Measurements from ENCODE around the gene TXLNB. TPM values are rescaled to one million over a fixed set of nuclear protein-coding genes. Genes with fewer than 3 reads are reported as not detected.

The TXLNB gene
- total RNA-seq, 1 donor from 2014 or later = 0.40 TPM

DNA sequence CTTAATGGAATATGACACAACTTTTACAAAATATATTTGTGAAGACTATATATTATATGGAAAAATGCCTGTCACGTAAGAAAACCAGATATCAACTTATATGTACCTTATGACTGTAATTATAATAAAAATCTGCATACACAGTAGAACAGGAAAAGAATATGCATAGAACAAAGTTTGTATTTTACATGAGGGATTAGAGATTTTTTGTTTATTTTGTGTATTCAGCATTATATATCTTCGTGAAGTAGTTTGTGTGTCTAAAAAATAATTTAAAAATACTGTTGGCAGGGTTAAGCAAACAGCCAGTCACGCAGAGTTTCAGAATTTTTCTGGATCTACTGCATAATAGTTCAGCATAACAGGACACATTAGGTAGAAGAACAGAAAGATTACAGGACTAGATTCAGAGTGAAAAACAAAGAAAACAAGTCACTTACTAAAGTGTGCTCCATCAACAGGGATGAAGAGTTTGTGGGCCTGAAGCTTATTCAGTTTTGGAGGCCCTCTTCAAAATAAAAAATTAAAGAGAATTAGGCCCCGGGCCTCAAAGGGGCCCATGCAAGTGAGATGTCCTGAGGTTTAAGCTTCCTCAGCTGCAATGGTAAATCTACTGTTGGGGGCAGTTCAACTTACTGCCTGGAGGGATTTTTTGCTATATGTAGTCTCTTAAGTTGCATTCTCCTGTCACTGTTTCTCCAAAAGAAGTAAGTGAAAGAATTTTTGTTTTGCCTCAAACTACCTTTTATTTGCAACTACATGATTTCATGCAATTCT lies 16.3 kb downstream of the TXLNB start:
- DNase-seq (ENCODE audit: low read depth in 2 of 2) = no peak

GRCh38 chr6:139271056-139271455 lies 20.7 kb downstream of the TXLNB start:
- DNase-seq (ENCODE audit: low read depth in 2 of 2) = peak in 1 of 2 donors; percentile 14

- DNase-seq (ENCODE audit: low read depth in 2 of 2) = no peak
Measured at GRCh38 chr6:139270249-139270648, 21.5 kb downstream of the TXLNB start.

DNA sequence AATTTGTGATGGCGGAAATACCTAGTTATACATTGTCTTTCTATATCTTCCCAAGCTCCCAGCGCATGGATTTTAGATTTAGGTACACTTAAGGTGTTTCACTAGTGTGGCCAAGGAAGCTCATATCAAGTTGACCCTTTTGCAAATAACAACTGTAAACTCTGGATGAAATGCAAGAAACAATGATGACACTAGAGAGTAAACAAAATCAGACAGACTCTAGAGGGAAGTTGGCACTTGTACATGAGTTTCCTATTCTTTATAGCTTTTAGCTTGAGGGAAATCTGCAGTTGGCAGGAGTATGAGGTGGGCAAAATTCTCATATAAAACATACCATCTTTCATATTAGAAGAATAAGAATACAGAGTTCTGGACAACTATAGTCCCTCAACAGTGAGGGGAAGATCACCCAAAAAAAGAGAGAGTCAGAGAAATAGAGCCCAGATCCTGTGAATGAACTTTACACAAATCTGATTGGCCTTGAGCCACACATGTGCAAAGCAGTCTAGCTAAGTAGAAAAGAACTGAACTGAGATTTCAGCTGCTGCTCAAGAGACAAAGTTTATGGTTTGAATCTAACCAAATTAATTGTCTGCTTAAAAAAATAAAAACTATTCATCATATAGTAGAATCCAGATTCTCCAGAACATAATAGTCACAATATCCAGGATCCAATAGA lies 26.1 kb downstream of the TXLNB start:
- DNase-seq (ENCODE audit: low read depth in 2 of 2) = peak in 1 of 2 donors; percentile 9

DNA sequence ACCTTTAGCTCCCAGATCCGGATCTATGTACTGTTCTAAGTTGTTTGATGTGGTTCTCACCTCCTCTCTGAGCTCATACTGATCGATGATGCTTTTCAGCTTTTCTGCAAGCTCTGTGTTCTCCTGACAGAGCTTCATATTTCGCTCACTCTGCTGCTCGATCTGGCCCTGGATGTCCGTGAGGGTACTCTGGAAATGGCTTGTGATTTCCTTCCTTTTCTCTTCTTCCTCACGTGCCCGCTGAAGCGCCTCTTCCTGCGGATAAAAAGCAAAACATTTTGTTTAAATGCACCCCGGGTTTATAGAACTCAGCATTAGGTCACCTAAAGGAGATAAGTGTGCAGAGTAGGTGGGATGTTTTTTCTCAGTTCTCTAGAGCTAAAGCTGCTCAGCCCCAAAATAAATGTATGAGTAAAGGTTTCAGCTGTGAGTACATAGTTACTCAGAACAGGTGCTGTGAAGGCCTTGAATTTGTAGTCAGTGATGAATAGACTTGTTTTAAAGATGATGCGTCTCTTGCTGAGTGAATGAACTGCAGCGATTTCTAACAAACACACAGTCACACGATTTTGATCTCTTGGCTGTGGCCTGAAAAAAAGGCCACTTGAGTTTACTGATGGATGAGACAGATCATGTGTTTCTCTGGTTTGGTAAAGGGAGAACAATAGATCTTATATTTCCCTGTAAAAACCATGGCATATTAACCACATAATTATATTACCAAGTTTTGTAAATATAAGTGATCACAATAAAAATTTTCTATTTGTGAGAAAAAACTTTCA lies 29.1 kb downstream of the TXLNB start:
- peak in 1 of 2 donors; percentile 14 for DNase-seq (ENCODE audit: low read depth in 2 of 2)

DNA sequence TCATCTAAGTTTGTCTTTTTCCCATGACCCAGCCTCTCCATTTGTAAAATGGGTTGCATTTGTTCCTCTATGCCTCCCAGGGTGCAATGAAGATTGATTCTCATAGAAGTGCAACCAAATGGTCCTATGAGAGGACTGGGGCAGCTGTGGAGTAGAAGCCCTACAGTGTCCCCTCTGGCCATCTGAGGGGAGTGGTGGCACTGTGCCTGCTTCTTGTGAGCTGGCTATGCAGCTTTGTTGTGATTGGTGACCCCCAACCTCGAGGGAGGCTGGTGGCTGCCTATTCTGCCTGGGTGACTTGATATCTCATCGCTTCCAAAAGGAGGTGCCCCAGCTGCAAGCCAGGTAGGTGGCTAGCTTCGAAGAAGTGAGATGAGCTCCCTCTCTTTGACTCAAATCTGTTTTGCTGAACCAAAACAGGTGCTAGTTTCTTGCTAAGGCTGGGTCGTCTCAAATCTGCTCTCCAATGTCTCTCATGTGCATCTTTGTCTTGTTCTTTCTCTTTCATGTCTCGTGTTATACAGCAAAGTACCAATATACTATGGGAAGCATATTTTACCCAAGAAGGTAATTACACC lies 33.9 kb downstream of the TXLNB start:
- no peak for DNase-seq (ENCODE audit: low read depth in 2 of 2)

DNA sequence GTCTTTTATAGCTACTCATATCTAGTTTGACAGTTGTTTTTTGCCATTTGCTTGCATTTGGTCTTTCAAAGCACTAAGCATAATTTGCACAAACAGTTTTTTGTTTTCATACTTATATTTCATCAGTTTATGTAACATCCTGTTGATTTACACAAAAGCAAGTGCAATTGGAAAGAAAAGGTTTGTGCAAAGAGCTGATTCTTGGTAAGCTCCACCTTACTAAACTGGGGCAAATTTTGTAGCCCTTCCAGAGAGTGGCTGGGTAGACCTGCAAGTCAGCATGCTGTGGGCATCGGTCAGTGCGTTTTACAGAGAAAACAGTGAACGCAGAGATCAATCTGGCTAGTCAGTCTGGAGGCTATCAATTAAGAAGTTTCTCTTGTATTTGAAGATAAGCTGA lies 34.5 kb downstream of the TXLNB start:
- no peak for DNase-seq (ENCODE audit: low read depth in 2 of 2)

- DNase-seq (ENCODE audit: low read depth in 2 of 2) = no peak
Measured at GRCh38 chr6:139256087-139256486, 35.7 kb downstream of the TXLNB start.

DNA sequence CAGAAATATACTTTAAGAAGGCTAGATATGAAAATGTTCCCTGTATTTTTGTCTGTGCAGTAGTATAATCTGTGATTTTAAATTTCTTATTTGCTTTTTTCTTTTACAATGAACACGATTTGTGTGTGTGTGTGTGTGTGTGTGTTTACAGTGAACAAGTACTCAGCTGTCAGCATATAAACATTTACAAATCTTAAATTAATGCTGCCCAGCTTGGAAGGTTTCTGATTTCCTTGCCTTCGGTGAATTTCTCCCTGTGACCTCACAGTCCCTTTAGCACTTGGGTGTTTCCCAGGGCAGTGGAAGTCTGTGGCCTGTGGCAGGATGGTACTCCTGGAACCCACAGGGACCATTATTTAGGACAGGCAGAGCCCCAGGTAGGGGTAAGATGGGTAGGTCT lies 37.6 kb downstream of the TXLNB start:
- DNase-seq (ENCODE audit: low read depth in 2 of 2) = no peak

- DNase-seq (ENCODE audit: low read depth in 2 of 2) = no peak
Measured at GRCh38 chr6:139253656-139254055, 38.1 kb downstream of the TXLNB start.

DNA sequence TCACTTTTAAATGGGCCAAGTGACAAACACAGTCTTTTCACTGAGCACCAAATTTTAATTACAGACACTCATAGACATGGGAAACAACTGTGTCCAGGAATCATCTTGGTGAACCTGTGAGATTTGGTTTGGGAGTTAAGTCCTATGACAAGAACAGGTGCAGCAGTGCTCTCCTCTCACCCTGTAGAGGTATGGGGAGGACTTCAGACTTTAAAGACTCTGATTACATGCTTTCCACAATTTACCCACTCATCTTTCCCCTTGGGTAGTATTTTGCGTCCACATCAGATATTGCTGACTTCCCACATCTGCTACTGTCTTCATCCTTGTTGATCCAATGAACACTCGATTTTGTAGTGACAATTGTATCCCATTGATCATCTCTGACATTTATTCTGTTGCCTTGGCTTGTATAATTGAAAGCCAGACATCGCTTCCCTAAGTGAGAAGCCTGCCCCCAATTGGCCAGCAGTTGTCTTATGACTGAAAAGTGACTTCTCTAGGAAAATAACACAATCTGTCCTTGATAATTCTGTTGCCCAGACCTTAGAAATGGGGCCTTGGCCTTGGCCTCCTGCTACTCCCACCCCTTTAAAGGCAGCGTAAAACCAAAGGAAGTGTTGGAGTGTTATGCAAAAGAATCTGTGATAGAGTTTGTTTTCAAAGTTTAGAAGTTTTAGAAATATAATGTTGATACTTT lies 40.0 kb downstream of the TXLNB start:
- no peak for DNase-seq (ENCODE audit: low read depth in 2 of 2)

DNA sequence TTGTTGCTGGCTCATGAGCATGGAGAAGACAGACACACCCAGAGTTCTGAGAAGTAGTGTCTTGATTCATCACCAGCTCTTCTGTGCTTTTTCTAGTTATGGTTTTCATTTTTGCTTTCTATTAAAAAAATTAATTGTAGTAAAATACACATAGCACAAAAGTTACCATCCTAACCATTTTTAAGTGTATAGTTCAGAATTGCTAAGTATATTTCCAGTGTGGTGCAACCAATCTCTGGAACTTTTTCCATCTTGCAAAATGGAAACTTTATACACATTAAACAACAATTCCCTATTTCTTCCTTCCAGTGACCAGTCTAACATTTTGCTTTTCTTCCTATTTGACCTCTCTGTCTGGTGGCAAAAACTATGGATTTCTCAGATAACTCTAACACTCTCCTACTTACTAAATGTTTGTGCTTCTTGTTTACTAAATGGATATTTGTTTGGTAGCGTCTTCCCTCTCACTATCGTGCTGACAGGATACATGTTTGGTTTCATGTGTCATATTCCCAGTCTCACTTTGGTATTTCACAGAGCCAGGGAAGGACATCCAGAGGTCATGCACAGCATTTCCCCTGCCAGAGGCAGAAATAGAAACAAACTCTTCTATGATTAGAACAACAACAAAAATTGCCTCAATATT lies 40.6 kb downstream of the TXLNB start:
- peak; percentile 32 to 65 for DNase-seq (ENCODE audit: low read depth in 2 of 2)

- DNase-seq (ENCODE audit: low read depth in 2 of 2) = peak; percentile 57 to 74
Measured at GRCh38 chr6:139250296-139251044, 41.3 kb downstream of the TXLNB start.

- no peak for DNase-seq (ENCODE audit: low read depth in 2 of 2)
Measured at GRCh38 chr6:139249395-139249794, 42.4 kb downstream of the TXLNB start.

DNA sequence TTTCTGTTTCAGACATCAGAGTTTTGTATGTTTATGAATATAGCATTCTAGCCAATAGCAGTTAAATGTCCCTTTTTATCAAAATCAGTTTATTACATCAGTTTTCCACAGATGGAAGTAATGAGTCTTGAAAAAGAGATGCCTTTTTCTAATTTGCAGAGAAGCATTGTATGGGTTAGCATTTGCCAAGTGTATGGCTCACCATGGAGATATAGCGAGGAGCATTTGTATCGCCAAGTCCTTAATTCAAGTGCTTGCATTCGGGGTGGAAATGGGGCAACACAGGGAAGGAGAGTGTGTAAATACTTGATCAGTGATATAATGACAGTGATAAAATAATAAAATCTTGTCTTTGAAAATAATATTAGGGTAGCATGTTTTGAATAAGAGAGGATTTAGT lies 42.9 kb downstream of the TXLNB start:
- no peak for DNase-seq (ENCODE audit: low read depth in 2 of 2)

DNA sequence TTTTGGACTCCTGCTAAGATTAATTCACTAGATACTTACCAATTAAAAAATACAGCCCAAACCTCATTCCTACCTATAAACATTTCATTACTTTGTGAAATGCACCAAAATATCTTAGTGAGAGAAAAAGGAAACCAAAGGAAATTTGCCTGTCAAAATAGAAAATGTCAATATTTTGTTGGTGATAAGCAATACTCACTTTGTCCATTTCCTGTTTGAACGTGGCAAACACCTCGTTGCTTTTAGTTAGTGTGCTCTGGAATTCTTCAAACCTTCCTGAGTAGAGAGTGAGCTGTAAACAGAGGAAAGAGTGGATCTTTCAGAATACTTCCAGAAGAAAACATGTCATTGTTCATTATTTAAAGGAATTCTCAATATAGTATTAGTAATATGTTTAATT lies 44.2 kb downstream of the TXLNB start:
- peak; percentile 56 to 80 for DNase-seq (ENCODE audit: low read depth in 2 of 2)

DNA sequence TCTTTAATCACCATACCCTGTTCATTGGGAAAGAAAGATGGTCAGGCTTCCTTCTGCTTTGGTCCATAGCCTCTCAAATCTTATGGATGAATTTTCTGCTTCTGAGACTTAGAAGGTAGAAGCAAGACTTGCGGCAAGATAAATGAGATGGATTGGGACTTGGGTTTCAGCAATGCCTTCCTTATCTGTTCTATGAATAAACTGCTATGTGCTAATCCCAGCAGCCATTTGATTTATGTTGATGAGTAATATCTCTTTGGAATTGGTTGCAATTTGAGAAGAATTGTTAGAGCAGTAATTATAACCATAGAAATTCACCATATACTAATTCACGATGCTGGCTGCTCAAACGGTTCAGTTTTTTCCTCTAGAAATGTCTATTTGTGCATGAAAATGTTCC lies 48.3 kb downstream of the TXLNB start:
- no peak for DNase-seq (ENCODE audit: low read depth in 2 of 2)

DNA sequence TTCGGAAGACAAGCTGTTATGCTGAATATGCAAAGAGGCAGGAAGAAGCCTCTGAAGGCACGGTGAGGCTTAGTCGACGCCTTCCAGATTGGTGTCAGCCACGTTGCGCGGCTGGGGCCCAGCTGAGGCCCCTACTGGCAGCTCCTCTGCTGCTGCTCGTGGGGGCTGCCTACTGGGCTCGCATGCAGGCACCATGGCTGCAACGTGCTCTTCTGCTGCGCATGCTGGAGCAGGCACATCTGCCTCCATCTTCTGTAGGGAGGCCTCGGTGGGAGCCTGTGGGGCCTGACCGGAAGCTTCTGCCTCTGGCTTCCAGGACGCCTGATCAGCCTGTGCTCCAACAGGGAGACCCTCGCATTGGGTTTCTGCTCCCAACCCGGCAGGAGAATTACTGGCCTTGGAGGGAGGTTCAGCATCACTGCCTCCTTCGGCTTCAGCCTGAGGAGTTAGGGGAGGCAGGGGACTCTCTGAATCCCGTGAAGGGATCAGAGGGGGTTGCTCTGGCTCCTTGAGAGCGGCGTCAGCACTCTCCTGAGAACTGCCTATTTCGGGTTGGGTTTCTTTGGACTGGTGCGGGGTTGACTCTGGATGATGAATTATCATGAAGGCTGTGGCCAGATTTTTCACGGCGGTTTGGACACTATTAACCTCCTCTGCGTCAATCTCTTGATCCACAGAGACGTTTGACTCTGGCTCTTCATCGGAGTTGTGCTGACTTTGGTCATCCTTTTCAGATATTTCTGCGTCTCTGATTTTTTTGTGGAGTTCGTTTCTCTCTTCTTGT lies 49.1 kb downstream of the TXLNB start:
- DNase-seq (ENCODE audit: low read depth in 2 of 2) = no peak
